ENCODE measurements around the gene TAF6.

Gene TAF6

GRCh38 chr7:100065452-100066186 is 53.5 kb downstream of the TAF6 start:
- DNase-seq (ENCODE audit: low read depth): peak; percentile 78

DNA sequence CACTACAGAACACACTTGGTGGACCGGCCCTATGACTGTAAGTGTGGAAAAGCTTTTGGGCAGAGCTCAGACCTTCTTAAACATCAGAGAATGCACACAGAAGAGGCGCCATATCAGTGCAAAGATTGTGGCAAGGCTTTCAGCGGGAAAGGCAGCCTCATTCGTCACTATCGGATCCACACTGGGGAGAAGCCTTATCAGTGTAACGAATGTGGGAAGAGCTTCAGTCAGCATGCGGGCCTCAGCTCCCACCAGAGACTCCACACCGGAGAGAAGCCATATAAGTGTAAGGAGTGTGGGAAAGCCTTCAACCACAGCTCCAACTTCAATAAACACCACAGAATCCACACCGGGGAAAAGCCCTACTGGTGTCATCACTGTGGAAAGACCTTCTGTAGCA is 55.0 kb downstream of the TAF6 start:
- DNase-seq (ENCODE audit: low read depth): no peak

DNA sequence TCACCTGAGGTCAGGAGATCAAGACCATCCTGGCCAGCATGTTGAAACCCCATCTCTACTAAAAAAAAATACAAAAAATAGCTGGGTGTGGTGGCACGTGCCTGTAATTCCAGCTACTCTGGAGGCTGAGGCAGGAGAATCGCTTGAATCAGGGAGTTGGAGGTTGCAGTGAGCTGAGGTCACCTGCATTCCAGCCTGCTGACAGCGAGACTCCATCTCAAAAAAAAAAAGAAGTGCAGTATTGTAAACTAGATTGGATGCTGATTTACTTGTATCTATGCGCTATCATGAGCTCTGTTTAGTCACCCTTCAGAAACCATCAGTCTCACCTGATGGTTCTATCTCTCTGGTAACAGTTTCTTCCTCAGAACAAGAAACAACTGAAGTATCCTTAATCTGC is 55.8 kb downstream of the TAF6 start:
- no peak for DNase-seq (ENCODE audit: low read depth)

- DNase-seq (ENCODE audit: low read depth): no peak
Observed at GRCh38 chr7:100061518-100062193, 57.5 kb downstream of the TAF6 start.

GRCh38 chr7:100059251-100059739 is 59.9 kb downstream of the TAF6 start:
- DNase-seq (ENCODE audit: low read depth): no peak

Measured in GM04503 (cell line).